SK-N-MC (cell line): ENCODE results near the gene HBP1.

Experiments
- DNase-seq: peaks from one replicate; pipeline ENCODE4 v3.0.0-alpha.2; 2011; ENCODE audit warnings: low read depth, low spot score
- H3K27ac ChIP-seq: fragments of 200-600 bp; sonication (generic); 2 replicates; pipeline ENCODE4 v1.5.1; 2016; ENCODE audit warnings: mixed run types
- H3K36me3 ChIP-seq: fragments of 200-600 bp; sonication (generic); 2 replicates; pipeline ENCODE4 v1.6.1; 2017; ENCODE audit warnings: antibody characterized with exemption, low read length, mixed read lengths; ENCODE audit not compliant: insufficient read depth
- H3K4me3 ChIP-seq: fragments of 200-600 bp; sonication (generic); 2 replicates; pipeline ENCODE4 v1.5.1; 2016
- H3K9ac ChIP-seq: fragments of 200-600 bp; sonication (generic); 2 replicates; pipeline ENCODE4 v1.8.0; 2017; ENCODE audit warnings: mixed run types, mixed read lengths; ENCODE audit not compliant: insufficient read length
- H3K9me3 ChIP-seq: fragments of 200-600 bp; sonication (generic); 2 replicates; pipeline ENCODE4 v1.6.1; 2017; ENCODE audit warnings: low read depth, mild to moderate bottlenecking, antibody characterized with exemption, low read length, moderate library complexity, mixed read lengths
- EZH2 ChIP-seq: fragments of 200-600 bp; sonication (generic); IDR thresholded peaks from one replicate; pipeline ENCODE4 v1.6.1; 2017; ENCODE audit warnings: antibody characterized with exemption
- FOXP2 ChIP-seq: optimal IDR thresholded peaks from 2 replicates; pipeline ENCODE3; 2011; ENCODE audit warnings: mild to moderate bottlenecking, moderate library complexity; ENCODE audit not compliant: insufficient read depth; ENCODE audit errors: extremely low read length, control extremely low read depth
- POLR2AphosphoS5 ChIP-seq: IDR thresholded peaks from 2 replicates; pipeline ENCODE4 v1.6.1; 2012; ENCODE audit warnings: mild to moderate bottlenecking, low read depth, low read length, borderline replicate concordance

HBP1 gene

GRCh38 chr7:107162475-107162874 is 6.3 kb upstream of the HBP1 start:
- Histone ChIP-seq H3K36me3 (no peaks in the 10 kb centered on the region), H3K4me3 (no peak overlapping the region), H3K27ac (no peak overlapping the region), H3K9ac (no peak overlapping the region), H3K9me3 (no peaks in the 10 kb centered on the region)
- TF ChIP-seq POLR2AphosphoS5 (no peak), EZH2 (no peak), FOXP2 (no peak)
- no peak for DNase-seq

- DNase-seq: no peak
- Histone ChIP-seq H3K9ac (no peak overlapping the region), H3K27ac (no peak overlapping the region), H3K36me3 (no peaks in the 10 kb centered on the region), H3K4me3 (no peak overlapping the region), H3K9me3 (no peaks in the 10 kb centered on the region)
- TF ChIP-seq POLR2AphosphoS5 (no peak), FOXP2 (no peak), EZH2 (no peak)
Measured at GRCh38 chr7:107164092-107164491, 4.7 kb upstream of the HBP1 start.

- DNase-seq: no peak
Measured at GRCh38 chr7:107165341-107165740, 3.5 kb upstream of the HBP1 start.

GRCh38 chr7:107166736-107167426 is 1.9 kb upstream of the HBP1 start:
- Histone ChIP-seq H3K36me3 (no peaks in the 10 kb centered on the region), H3K9me3 (no peaks in the 10 kb centered on the region), H3K9ac (peak overlapping the region; percentile 98), H3K27ac (peak overlapping the region; percentile 97), H3K4me3 (peak overlapping the region; percentile 86)
- DNase-seq: no peak
- TF ChIP-seq FOXP2 (no peak), EZH2 (no peak), POLR2AphosphoS5 (no peak)

More at GRCh38 chr7:107165341-107165740, 3.5 kb upstream of the HBP1 start:
- no peaks in the 10 kb centered on the region for H3K36me3 ChIP-seq
- TF ChIP-seq EZH2 (no peak), POLR2AphosphoS5 (no peak)
- H3K27ac ChIP-seq: no peak overlapping the region
- no peak overlapping the region for H3K4me3 ChIP-seq
- H3K9me3 ChIP-seq: no peaks in the 10 kb centered on the region
- no peak overlapping the region for H3K9ac ChIP-seq

- TF ChIP-seq POLR2AphosphoS5 (peak; percentile 56), EZH2 (no peak)
- DNase-seq: peak; percentile 84
Measured at GRCh38 chr7:107167483-107168232, 1.1 kb upstream of the HBP1 start.

DNA sequence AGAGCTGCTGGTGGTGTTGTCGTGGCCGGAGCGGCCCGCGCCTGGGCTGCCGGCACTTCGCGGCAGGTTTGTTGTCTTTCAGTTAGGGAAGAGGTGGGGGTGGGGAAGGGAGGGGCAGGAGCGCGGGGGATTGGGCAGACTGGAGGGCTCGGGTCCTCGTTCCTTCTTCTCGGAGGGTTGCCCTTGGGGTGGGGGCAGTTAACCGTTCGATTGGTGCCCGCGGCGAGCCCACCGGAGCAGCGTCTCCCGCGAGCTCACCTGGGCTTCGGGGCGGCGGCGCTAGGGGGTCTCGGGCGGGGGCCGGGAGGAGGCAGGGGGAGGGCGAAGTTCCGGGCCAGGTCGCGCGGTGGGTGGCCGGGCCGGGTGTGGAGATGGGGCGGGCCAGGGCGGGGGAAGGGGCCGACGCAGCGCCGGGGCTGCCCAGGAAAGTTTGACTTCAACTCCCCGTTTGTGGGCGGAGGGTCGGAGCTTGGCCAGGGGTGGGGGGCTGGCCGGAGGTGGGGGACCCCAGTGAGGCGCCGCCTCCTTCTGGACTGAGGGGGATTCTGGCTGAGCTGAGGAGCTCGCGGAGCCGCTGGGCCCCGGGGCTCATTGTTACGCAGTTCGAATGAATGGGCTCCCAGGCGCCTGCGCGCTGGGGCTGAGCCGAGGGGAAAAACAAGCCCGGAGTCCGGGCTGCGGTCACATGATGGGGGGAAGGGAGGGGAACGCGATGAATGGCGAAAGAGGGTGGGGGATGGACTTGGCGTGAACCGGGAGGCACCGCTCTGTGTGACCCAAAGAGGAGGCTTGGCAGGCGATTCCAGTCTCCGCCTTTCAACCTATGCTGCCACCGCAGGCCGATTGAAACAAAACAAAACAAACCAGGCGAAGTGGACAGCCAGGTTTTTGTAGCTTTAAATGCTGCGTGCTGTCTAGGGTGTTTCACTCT is 582 bp downstream of the HBP1 start:
- H3K4me3 ChIP-seq: peak overlapping the region; percentile 91
- peak overlapping the region; percentile 87 for H3K27ac ChIP-seq
- H3K9ac ChIP-seq: peak overlapping the region; percentile 86
- no peak for DNase-seq
- H3K9me3 ChIP-seq: no peaks in the 10 kb centered on the region
- H3K36me3 ChIP-seq: no peaks in the 10 kb centered on the region
- TF ChIP-seq FOXP2 (no peak), POLR2AphosphoS5 (peak; percentile 63)

More at GRCh38 chr7:107167483-107168232, 1.1 kb upstream of the HBP1 start:
- H3K27ac ChIP-seq: peak overlapping the region; percentile 97
- H3K36me3 ChIP-seq: no peaks in the 10 kb centered on the region
- H3K4me3 ChIP-seq: peak overlapping the region; percentile 86
- peak overlapping the region; percentile 98 for H3K9ac ChIP-seq
- H3K9me3 ChIP-seq: no peaks in the 10 kb centered on the region

DNA sequence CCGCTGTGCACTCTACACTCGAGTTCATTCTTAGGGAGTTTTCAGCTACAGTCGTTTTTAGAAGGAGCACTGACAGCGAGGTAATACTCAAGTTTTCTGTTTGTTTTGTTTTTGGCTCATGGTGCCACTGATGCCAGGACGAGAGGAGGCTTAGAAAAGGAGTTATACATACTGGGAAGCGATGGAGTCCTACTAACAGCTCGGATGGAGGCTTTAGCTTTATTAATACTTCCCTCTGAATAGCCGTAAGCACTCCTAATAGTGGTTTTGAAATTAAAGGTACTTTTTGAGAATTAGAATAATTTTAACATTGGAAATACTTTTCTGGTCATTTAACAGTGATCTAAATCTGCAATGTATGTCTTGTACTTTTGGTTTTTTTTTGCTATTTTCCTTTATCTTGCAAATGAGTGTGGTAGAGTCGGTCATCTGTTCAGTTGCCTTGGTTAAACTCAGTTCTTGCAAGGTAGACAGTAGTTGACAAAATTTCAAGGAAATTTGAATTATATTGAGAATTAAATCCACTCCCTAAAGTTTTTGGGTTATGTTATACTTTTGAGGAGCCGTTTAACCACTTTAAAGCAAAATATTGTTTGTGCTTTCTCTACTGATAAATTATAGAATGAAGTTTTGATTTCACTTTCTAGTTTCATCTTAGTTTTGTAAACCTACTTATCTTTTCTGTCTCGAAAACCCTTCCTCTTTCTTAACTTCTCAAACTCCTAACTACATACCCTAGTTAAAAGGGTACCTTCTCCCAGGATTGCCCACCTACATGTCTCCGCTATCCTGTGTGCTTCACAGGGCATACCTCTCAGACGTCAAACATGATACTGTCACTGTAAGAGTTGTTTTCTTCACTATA is 1.5 kb downstream of the HBP1 start:
- H3K4me3 ChIP-seq: peak overlapping the region; percentile 91
- H3K9me3 ChIP-seq: no peaks in the 10 kb centered on the region
- no peaks in the 10 kb centered on the region for H3K36me3 ChIP-seq
- DNase-seq: no peak
- TF ChIP-seq EZH2 (no peak), FOXP2 (no peak), POLR2AphosphoS5 (no peak)
- peak overlapping the region; percentile 87 for H3K27ac ChIP-seq
- peak overlapping the region; percentile 86 for H3K9ac ChIP-seq
